Keratinocyte (primary cell): ENCODE measurements around the gene HENMT1. TPM values are rescaled to one million over a fixed set of nuclear protein-coding genes. Genes with fewer than 3 reads are reported as not detected.
A peak's percentile ranks its signal among the peaks of the same experiment; 100 is the strongest.
"Not testable (repeated sequence)": the region's sequence is repeated elsewhere in the genome, so short reads cannot be mapped to it uniquely, and the experiment has no call there.

Experiments used
- DNase-seq: peaks from one replicate; pipeline ENCODE4 v3.0.0-alpha.2; 2011; ENCODE audit warnings: low read depth, missing footprints, low spot score
- FAIRE-seq: peaks from 2 replicates; lab custom pipeline; 2011; peaks lifted over from hg19 to GRCh38; lab: Jason Lieb, UNC
- H2AFZ ChIP-seq: 2 replicates; pipeline ENCODE4 v1.6.0; 2012; ENCODE audit warnings: low read length, control low read depth, inconsistent platforms; ENCODE audit not compliant: control insufficient read depth
- H3K27ac ChIP-seq: 2 replicates; pipeline ENCODE4 v1.5.1; 2011; ENCODE audit warnings: low read length; ENCODE audit not compliant: control insufficient read depth, insufficient read depth
- H3K27me3 ChIP-seq: 3 replicates; pipeline ENCODE4 v1.6.0; 2011; ENCODE audit warnings: low read length; ENCODE audit not compliant: control insufficient read depth, insufficient read depth; ENCODE audit errors: extremely low read depth
- H3K36me3 ChIP-seq, 2 experiments: 2 replicates in 1 of 2; 3 replicates in 1 of 2; pipeline ENCODE4 v1.5.1; 2011; ENCODE audit warnings: low read length in 2 of 2, mild to moderate bottlenecking in 1 of 2; ENCODE audit not compliant: control insufficient read depth in 2 of 2, insufficient read depth in 2 of 2; ENCODE audit errors: extremely low read depth in 1 of 2
- H3K4me1 ChIP-seq: 3 replicates; pipeline ENCODE4 v1.5.1; 2011; ENCODE audit warnings: low read length; ENCODE audit not compliant: control insufficient read depth, insufficient read depth; ENCODE audit errors: extremely low read depth
- H3K4me2 ChIP-seq: 3 replicates; pipeline ENCODE4 v1.6.0; 2011; ENCODE audit warnings: low read depth, low read length; ENCODE audit not compliant: control insufficient read depth, insufficient read depth; ENCODE audit errors: extremely low read depth
- H3K4me3 ChIP-seq, 3 experiments: fragments of 200-600 bp in 1 of 3; sonication (generic) in 1 of 3; 2 replicates in 2 of 3; 3 replicates in 1 of 3; pipeline ENCODE4 v1.5.1; 2011 to 2016; ENCODE audit warnings: low read length in 3 of 3, mild to moderate bottlenecking in 3 of 3, control low read depth in 2 of 3, inconsistent platforms in 1 of 3, low read depth in 1 of 3, mixed read lengths in 1 of 3, mixed run types in 1 of 3, moderate library complexity in 1 of 3; ENCODE audit not compliant: control insufficient read depth in 2 of 3, insufficient read depth in 2 of 3; ENCODE audit errors: extremely low read depth in 1 of 3
- H3K79me2 ChIP-seq: 2 replicates; pipeline ENCODE4 v1.6.0; 2012; ENCODE audit warnings: low read length; ENCODE audit not compliant: control insufficient read depth, insufficient read depth
- H3K9ac ChIP-seq: 3 replicates; pipeline ENCODE4 v1.6.0; 2011; ENCODE audit warnings: low read length; ENCODE audit not compliant: control insufficient read depth, insufficient read depth; ENCODE audit errors: extremely low read depth
- H3K9me1 ChIP-seq: 3 replicates; pipeline ENCODE4 v1.6.0; 2011; ENCODE audit warnings: low read length; ENCODE audit not compliant: control insufficient read depth, insufficient read depth; ENCODE audit errors: extremely low read depth
- H3K9me3 ChIP-seq: 2 replicates; pipeline ENCODE4 v1.5.1; 2012; ENCODE audit warnings: low read depth, low read length; ENCODE audit not compliant: control insufficient read depth
- H4K20me1 ChIP-seq: 3 replicates; pipeline ENCODE4 v1.6.0; 2011; ENCODE audit warnings: low read length; ENCODE audit not compliant: control insufficient read depth, insufficient read depth; ENCODE audit errors: extremely low read depth
- CTCF ChIP-seq, 3 experiments: IDR thresholded peaks in 1 of 3; conservative IDR thresholded peaks in 1 of 3; optimal IDR thresholded peaks in 1 of 3; 2 replicates in 2 of 3; 3 replicates in 1 of 3; pipeline versions ENCODE3 to v1.5.1; 2011; ENCODE audit warnings: low read length in 3 of 3, mild to moderate bottlenecking in 3 of 3, moderate library complexity in 2 of 3, control low read depth in 1 of 3, inconsistent platforms in 1 of 3; ENCODE audit not compliant: insufficient read depth in 2 of 3; ENCODE audit errors: extremely low read depth in 1 of 3
- EZH2 ChIP-seq: IDR thresholded peaks from one replicate; pipeline ENCODE4 v1.6.1; 2012; ENCODE audit warnings: inconsistent platforms, mild to moderate bottlenecking, low read length, moderate library complexity
- dilution Hi-C: fragments of 300-500 bp; cut with MboI; formaldehyde crosslinking; loops from one replicate; pipeline ENCODE4 v1.7.0; 2020; ENCODE audit warnings: low sequenced_read_pairs; ENCODE audit not compliant: extremely low pct_ligation_motif_present
- polyA plus RNA-seq, 5 experiments: library from polyadenylated mRNA; depleted of rRNA in 3 of 5; stranded (reverse) in 3 of 5; stranded (forward) in 1 of 5; unstranded in 1 of 5; fragments of >200 nt; gene quantifications; 1 replicate in 1 of 5; 2 replicates in 3 of 5; 3 replicates in 1 of 5; pipeline versions ENCODE4 v1.2.1 to v1.2.3, GENCODE V29; 2011 to 2012; ENCODE audit warnings: missing spikeins in 2 of 5, low read depth in 1 of 5, low replicate concordance in 1 of 5

The HENMT1 gene
- polyA plus RNA-seq, 1 donor (not counting 4 experiments of a cell fraction or from before 2014, with no cell fraction given) = 1.7 TPM

- Histone ChIP-seq H3K27ac (no peak overlapping the region), H3K79me2 (no peaks in the 10 kb centered on the region), H4K20me1 (no peaks in the 10 kb centered on the region), H2AFZ (peak overlapping the region; percentile 9), H3K27me3 (no peaks in the 10 kb centered on the region), H3K9ac (no peak overlapping the region), H3K4me3 (no peak overlapping the region), H3K4me2 (no peak overlapping the region), H3K36me3 (no peaks in the 10 kb centered on the region), H3K9me1 (no peaks in the 10 kb centered on the region), H3K9me3 (no peaks in the 10 kb centered on the region), H3K4me1 (peaks cover 3% of the 10 kb centered on the region)
- TF ChIP-seq EZH2 (no peak), CTCF (optimal IDR thresholded peaks at IDR 0.05 in 1 of 3, IDR thresholded peaks at IDR 0.05 in 1 of 3, conservative IDR thresholded peaks at IDR 0.05 in 1 of 3; ENCODE audit: extremely low read depth in 1 of 3, insufficient read depth in 2 of 3, low read length in 3 of 3) (no peak)
- dilution Hi-C loops = no loop called here
- no peak for FAIRE-seq
- no peak for DNase-seq
Observed at GRCh38 chr1:108644984-108645383, 15.9 kb downstream of the HENMT1 start.

GRCh38 chr1:108643492-108644335, 17.2 kb downstream of the HENMT1 start:
- peak in 2 of 3 experiments; percentile 46 to 54 for TF ChIP-seq CTCF (optimal IDR thresholded peaks at IDR 0.05 in 1 of 3, IDR thresholded peaks at IDR 0.05 in 1 of 3, conservative IDR thresholded peaks at IDR 0.05 in 1 of 3; ENCODE audit: extremely low read depth in 1 of 3, insufficient read depth in 2 of 3, low read length in 3 of 3)
- TF ChIP-seq EZH2 = no peak
- dilution Hi-C loops = no loop called here

GRCh38 chr1:108640863-108641262, 20.0 kb downstream of the HENMT1 start:
- H2AFZ ChIP-seq, H4K20me1 ChIP-seq, H3K27me3 ChIP-seq, H3K36me3 ChIP-seq, H3K9ac ChIP-seq, DNase-seq, H3K27ac ChIP-seq, H3K4me2 ChIP-seq, H3K9me1 ChIP-seq, H3K79me2 ChIP-seq, dilution Hi-C loops, H3K4me1 ChIP-seq, FAIRE-seq, H3K9me3 ChIP-seq, H3K4me3 ChIP-seq: not testable (repeated sequence)

More at GRCh38 chr1:108643492-108644335, 17.2 kb downstream of the HENMT1 start:
- H3K36me3 ChIP-seq = no peaks in the 10 kb centered on the region
- H3K79me2 ChIP-seq = no peaks in the 10 kb centered on the region
- peak; percentile 15 for DNase-seq
- H3K27ac ChIP-seq = no peak overlapping the region
- no peak overlapping the region for H3K4me3 ChIP-seq
- no peak overlapping the region for H2AFZ ChIP-seq
- H4K20me1 ChIP-seq = no peaks in the 10 kb centered on the region
- peaks cover 3% of the 10 kb centered on the region for H3K4me1 ChIP-seq
- FAIRE-seq = peak; percentile 44
- H3K27me3 ChIP-seq = no peaks in the 10 kb centered on the region
- H3K9me3 ChIP-seq = no peaks in the 10 kb centered on the region
- no peak overlapping the region for H3K9ac ChIP-seq
- H3K9me1 ChIP-seq = no peaks in the 10 kb centered on the region
- H3K4me2 ChIP-seq = no peak overlapping the region
